H9 (cell line): ENCODE data around the gene TINAG. TPM values are rescaled to one million over a fixed set of nuclear protein-coding genes. Genes with fewer than 3 reads are reported as not detected.

Experiments used
- DNase-seq: peaks from one replicate; pipeline ENCODE4 v3.0.0-alpha.2; 2017
- H2AFZ ChIP-seq: one replicate; pipeline ENCODE4 v1.6.1; 2013; ENCODE audit warnings: mild to moderate bottlenecking, low read length, control low read depth, moderate library complexity
- H2AK5ac ChIP-seq: 2 replicates; pipeline ENCODE4 v1.6.1; 2013; ENCODE audit warnings: low read length, control low read depth, mixed read lengths; ENCODE audit not compliant: insufficient read length
- H2BK120ac ChIP-seq: one replicate; pipeline ENCODE4 v1.6.1; 2013; ENCODE audit warnings: low read depth, mild to moderate bottlenecking, low read length, control low read depth, inconsistent platforms; ENCODE audit not compliant: poor library complexity, severe bottlenecking
- H2BK12ac ChIP-seq: 2 replicates; pipeline ENCODE4 v1.6.1; 2013; ENCODE audit warnings: low read length, control low read depth, mixed read lengths, low read depth; ENCODE audit not compliant: insufficient read length
- H2BK15ac ChIP-seq: 2 replicates; pipeline ENCODE4 v1.6.1; 2013; ENCODE audit warnings: low read depth, low read length, control low read depth
- H2BK20ac ChIP-seq: one replicate; pipeline ENCODE4 v1.6.1; 2013; ENCODE audit warnings: low read depth, mild to moderate bottlenecking, low read length, control low read depth, inconsistent platforms; ENCODE audit not compliant: poor library complexity, severe bottlenecking
- H2BK5ac ChIP-seq: 2 replicates; pipeline ENCODE4 v1.6.1; 2013; ENCODE audit warnings: low read length, control low read depth, mixed read lengths; ENCODE audit not compliant: insufficient read length
- H3K14ac ChIP-seq: 2 replicates; pipeline ENCODE4 v1.6.1; 2013; ENCODE audit warnings: low read length, control low read depth; ENCODE audit not compliant: insufficient read depth
- H3K18ac ChIP-seq: 2 replicates; pipeline ENCODE4 v1.6.1; 2013; ENCODE audit warnings: low read depth, mild to moderate bottlenecking, mixed read lengths, low read length, control low read depth; ENCODE audit not compliant: insufficient read length
- H3K23ac ChIP-seq: 2 replicates; pipeline ENCODE4 v1.6.1; 2013; ENCODE audit warnings: low read length, control low read depth, mixed read lengths, low read depth; ENCODE audit not compliant: insufficient read length
- H3K23me2 ChIP-seq: 2 replicates; pipeline ENCODE4 v1.6.1; 2013; ENCODE audit warnings: low read depth, mild to moderate bottlenecking, mixed read lengths, low read length, control low read depth; ENCODE audit not compliant: insufficient read length, poor library complexity, severe bottlenecking
- H3K27ac ChIP-seq: 2 replicates; pipeline ENCODE4 v1.5.1; 2013; ENCODE audit warnings: low read length, control low read depth, mixed read lengths, low read depth; ENCODE audit not compliant: insufficient read length
- H3K27me3 ChIP-seq: 2 replicates; pipeline ENCODE4 v1.6.1; 2013; ENCODE audit warnings: low read length, control low read depth, inconsistent platforms; ENCODE audit not compliant: insufficient read depth
- H3K4ac ChIP-seq: 2 replicates; pipeline ENCODE4 v1.6.1; 2013; ENCODE audit warnings: low read depth, mild to moderate bottlenecking, control low read depth, inconsistent platforms, low read length, moderate library complexity
- H3K4me1 ChIP-seq: 2 replicates; pipeline ENCODE4 v1.6.1; 2013; ENCODE audit warnings: low read length, control low read depth, inconsistent platforms; ENCODE audit not compliant: insufficient read depth
- H3K4me2 ChIP-seq: 2 replicates; pipeline ENCODE4 v1.6.1; 2013; ENCODE audit warnings: low read length, control low read depth, mixed read lengths; ENCODE audit not compliant: insufficient read length, insufficient read depth
- H3K56ac ChIP-seq: 2 replicates; pipeline ENCODE4 v1.6.1; 2013; ENCODE audit warnings: low read depth, mild to moderate bottlenecking, mixed read lengths, low read length, control low read depth; ENCODE audit not compliant: insufficient read length
- H3K79me1 ChIP-seq: 2 replicates; pipeline ENCODE4 v1.6.1; 2013; ENCODE audit warnings: low read depth, mild to moderate bottlenecking, moderate library complexity, low read length, control low read depth, inconsistent platforms; ENCODE audit not compliant: insufficient read depth, poor library complexity, severe bottlenecking
- H3K79me2 ChIP-seq: 2 replicates; pipeline ENCODE4 v1.6.1; 2013; ENCODE audit warnings: low read length, control low read depth, inconsistent platforms; ENCODE audit not compliant: insufficient read depth
- H3K9ac ChIP-seq: 2 replicates; pipeline ENCODE4 v1.6.1; 2013; ENCODE audit warnings: low read length, control low read depth, mixed read lengths; ENCODE audit not compliant: insufficient read length; ENCODE audit errors: extremely low read depth
- H3K9me3 ChIP-seq: one replicate; pipeline ENCODE4 v1.6.1; 2013; ENCODE audit warnings: low read depth, low read length, inconsistent platforms; ENCODE audit not compliant: control insufficient read depth
- H3T11ph ChIP-seq: one replicate; pipeline ENCODE4 v1.6.1; 2013; ENCODE audit warnings: mild to moderate bottlenecking, low read length, control low read depth, inconsistent platforms
- H4K20me1 ChIP-seq: one replicate; pipeline ENCODE4 v1.6.1; 2013; ENCODE audit not compliant: control insufficient read depth, insufficient read length, insufficient read depth
- H4K5ac ChIP-seq: 2 replicates; pipeline ENCODE4 v1.6.1; 2013; ENCODE audit warnings: low read depth, mild to moderate bottlenecking, mixed read lengths, low read length, control low read depth; ENCODE audit not compliant: insufficient read length
- H4K8ac ChIP-seq: replicated peaks from 2 replicates; pipeline ENCODE4 v1.6.1; 2013; ENCODE audit warnings: low read length, control low read depth, mixed read lengths, low read depth; ENCODE audit not compliant: insufficient read length
- H4K91ac ChIP-seq: 2 replicates; pipeline ENCODE4 v1.6.1; 2013; ENCODE audit warnings: low read depth, mild to moderate bottlenecking, moderate library complexity, mixed read lengths, low read length, control low read depth; ENCODE audit not compliant: insufficient read length
- H3K27ac Mint-ChIP-seq, 3 experiments: 2 replicates in 2 of 3; 3 replicates in 1 of 3; pipeline ENCODE4 v1.8.0; 2020 to 2021; ENCODE audit warnings: mixed read lengths in 3 of 3, mild to moderate bottlenecking in 1 of 3, moderate library complexity in 1 of 3
- H3K27me3 Mint-ChIP-seq: 2 replicates; pipeline ENCODE4 v1.8.0; 2021; ENCODE audit warnings: low read depth, mild to moderate bottlenecking, moderate library complexity, mixed read lengths
- H3K36me3 Mint-ChIP-seq, 3 experiments: 2 replicates in 2 of 3; 3 replicates in 1 of 3; pipeline ENCODE4 v1.8.0; 2020 to 2021; ENCODE audit warnings: low read depth in 3 of 3, mixed read lengths in 3 of 3; ENCODE audit not compliant: insufficient read depth in 1 of 3
- H3K4me1 Mint-ChIP-seq, 2 experiments: 2 replicates each; pipeline ENCODE4 v1.8.0; 2020; ENCODE audit warnings: mixed read lengths in 2 of 2
- H3K4me3 Mint-ChIP-seq, 2 experiments: 2 replicates in 1 of 2; 3 replicates in 1 of 2; pipeline ENCODE4 v1.8.0; 2020 to 2021; ENCODE audit warnings: mild to moderate bottlenecking in 2 of 2, mixed read lengths in 2 of 2, moderate library complexity in 1 of 2
- H3K9me3 Mint-ChIP-seq, 2 experiments: 2 replicates in 1 of 2; 3 replicates in 1 of 2; pipeline ENCODE4 v1.8.0; 2020; ENCODE audit warnings: mild to moderate bottlenecking in 2 of 2, mixed read lengths in 2 of 2, moderate library complexity in 1 of 2
- CTCF ChIP-seq: fragments of 200-600 bp; sonication (generic); conservative IDR thresholded peaks from 3 replicates; pipeline ENCODE4 v1.8.0; 2021; ENCODE audit warnings: antibody characterized with exemption, mild to moderate bottlenecking
- WGBS: extraction: QIAGEN DNeasy Blood & Tissue Kit; methylation state at CpG from one replicate; pipeline ENCODE4 v1.1.7; 2013; ENCODE audit warnings: missing lambda C conversion rate, low lambda C conversion rate, mixed read lengths; ENCODE audit not compliant: insufficient read length; ENCODE audit errors: extremely low coverage; 5-methylcytosine and 5-hydroxymethylcytosine counted together
- total RNA-seq: library from RNA; stranded (reverse); gene quantifications from 2 replicates; pipeline ENCODE4 v1.2.1, GENCODE V29; 2021

Gene TINAG
- total RNA-seq, 1 experiment from 2014 or later = not detected

DNA sequence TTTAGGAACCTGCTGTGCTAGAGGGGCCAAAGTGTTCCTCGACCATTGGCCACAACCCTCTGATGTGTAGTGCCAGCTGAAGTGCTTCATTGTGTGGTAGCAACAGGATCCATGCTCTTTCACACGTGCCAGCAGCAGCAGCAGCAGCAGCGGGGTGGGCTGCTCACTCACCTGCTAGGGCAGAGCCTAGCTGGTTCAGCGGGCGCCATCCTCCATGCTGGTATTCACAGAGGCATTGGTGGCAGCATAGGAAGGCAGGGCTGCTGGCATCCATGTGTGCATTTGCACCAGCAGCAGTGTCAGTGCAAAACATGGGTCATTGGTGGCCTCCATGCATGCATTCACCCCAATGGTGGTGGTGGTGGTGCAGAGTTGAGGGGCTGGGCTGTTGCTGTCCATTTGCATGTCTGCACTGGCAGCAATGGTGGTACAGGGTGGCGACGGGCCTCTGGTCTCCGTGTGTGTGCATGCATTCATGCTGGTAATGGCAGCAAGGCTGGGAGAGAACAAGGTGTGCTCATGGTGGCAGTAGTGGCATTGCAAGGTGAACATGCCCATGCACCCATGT lies 13.2 kb upstream of the TINAG start:
- Mint-ChIP-seq H3K27ac (peak overlapping the region in 1 of 3 experiments; percentile 23; a peak in 1 of 7 replicates), H3K27me3 (no peaks in the 10 kb centered on the region), H3K36me3 (no peaks in the 10 kb centered on the region), H3K4me3 (no peak overlapping the region), H3K4me1 (no peaks in the 10 kb centered on the region), H3K9me3 (peaks cover 0 to 5% of the 10 kb centered on the region in 2 experiments; a peak in 2 of 5 replicates)
- TF ChIP-seq CTCF = no peak
- no peak overlapping the region for H2BK120ac ChIP-seq
- no peak overlapping the region for H3K27ac ChIP-seq
- no peak overlapping the region for H2BK15ac ChIP-seq
- no peak overlapping the region for H3K56ac ChIP-seq
- no peaks in the 10 kb centered on the region for H3K27me3 ChIP-seq
- no peak overlapping the region for H2AFZ ChIP-seq
- no peaks in the 10 kb centered on the region for H3K4me1 ChIP-seq
- no peaks in the 10 kb centered on the region for H4K20me1 ChIP-seq
- H3T11ph ChIP-seq = no peak overlapping the region
- no CpG with 5 or more reads among the region's 8 CpGs for WGBS
- H3K14ac ChIP-seq = no peak overlapping the region; the same call in 1 of the 2 replicates
- no peak overlapping the region for H3K23ac ChIP-seq
- no peaks in the 10 kb centered on the region for H3K9me3 ChIP-seq
- no peak overlapping the region for H3K4ac ChIP-seq
- H3K18ac ChIP-seq = no peak overlapping the region
- no peaks in the 10 kb centered on the region for H3K79me2 ChIP-seq
- no peaks in the 10 kb centered on the region for H3K79me1 ChIP-seq
- no peak for DNase-seq
- H2BK12ac ChIP-seq = no peak overlapping the region
- H3K4me2 ChIP-seq = no peak overlapping the region
- no peak overlapping the region for H2AK5ac ChIP-seq
- peaks cover 4% of the 10 kb centered on the region for H3K23me2 ChIP-seq
- no peak overlapping the region for H3K9ac ChIP-seq
- H2BK20ac ChIP-seq = no peak overlapping the region
- H4K91ac ChIP-seq = no peak overlapping the region
- H4K8ac ChIP-seq = no peak overlapping the region
- no peak overlapping the region for H2BK5ac ChIP-seq
- H4K5ac ChIP-seq = no peak overlapping the region
